ENCODE results near the gene ZBBX. TPM values are rescaled to one million over a fixed set of nuclear protein-coding genes. Genes with fewer than 3 reads are reported as not detected.

Gene ZBBX
- polyA plus RNA-seq, 1 of the 3 experiments (the other 2 are of a cell fraction): 0.18 TPM

GRCh38 chr3:167198949-167199600 lies 181.0 kb downstream of the ZBBX start:
- Histone ChIP-seq H3K4me2 (no peak overlapping the region), H3K27ac (ENCODE audit: low read depth in 2 of 2, low read length in 1 of 2) (no peak overlapping the region), H3K9me2 (no peaks in the 10 kb centered on the region), H3K9me3 (no peaks in the 10 kb centered on the region), H3K79me2 (ENCODE audit: insufficient read depth) (no peaks in the 10 kb centered on the region), H3K4me3 (ENCODE audit: low read depth in 2 of 2, low read length in 1 of 2) (no peak overlapping the region), H3K27me3 (ENCODE audit: insufficient read depth) (no peaks in the 10 kb centered on the region), H3K36me3 (replicated peaks in 1 of 2; ENCODE audit: control insufficient read depth in 1 of 2, insufficient read depth in 2 of 2, low read length in 1 of 2) (no peaks in the 10 kb centered on the region), H4K20me1 (ENCODE audit: insufficient read depth) (no peaks in the 10 kb centered on the region), H3F3A (replicated peaks; ENCODE audit: insufficient read depth) (no peaks in the 10 kb centered on the region), H2AFZ (ENCODE audit: low read depth) (no peak overlapping the region), H3K9ac (no peak overlapping the region), H3K4me1 (ENCODE audit: control insufficient read depth in 1 of 2, insufficient read depth in 2 of 2, low read depth in 1 of 2, low read length in 1 of 2) (no peaks in the 10 kb centered on the region)
- no peak for DNase-seq
- CTCF ChIA-PET: no interaction called here
- no peak for TF ChIP-seq REST (IDR thresholded peaks at IDR 0.05; ENCODE audit: low read depth, low read length)
- TF ChIP-seq FOSL2 (IDR thresholded peaks at IDR 0.05; ENCODE audit: borderline replicate concordance, low read depth): no peak
- no peak for TF ChIP-seq FOXM1 (IDR thresholded peaks at IDR 0.05; ENCODE audit: low read depth)
- TF ChIP-seq TCF12 (IDR thresholded peaks at IDR 0.05): no peak
- TF ChIP-seq NRF1 (IDR thresholded peaks at IDR 0.05; ENCODE audit: low read depth, low read length): no peak
- no peak for TF ChIP-seq RFX5 (IDR thresholded peaks at IDR 0.05; ENCODE audit: low read length)
- no peak for TF ChIP-seq MEF2A (IDR thresholded peaks at IDR 0.05; ENCODE audit: borderline replicate concordance, low read depth)
- no peak for TF ChIP-seq GATA2 (CRISPR knock-in tag; IDR thresholded peaks at IDR 0.05)
- no peak for TF ChIP-seq GABPA (IDR thresholded peaks at IDR 0.05; ENCODE audit: low read depth)
- no peak for TF ChIP-seq TEAD4 (IDR thresholded peaks at IDR 0.05; ENCODE audit: borderline replicate concordance, insufficient read depth)
- TF ChIP-seq MXI1 (IDR thresholded peaks at IDR 0.05; ENCODE audit: low read depth, low read length): no peak
- TF ChIP-seq PBX3 (IDR thresholded peaks at IDR 0.05): no peak
- TF ChIP-seq SIN3A (IDR thresholded peaks at IDR 0.05; ENCODE audit: borderline replicate concordance, low read depth, low read length): no peak
- no peak for TF ChIP-seq CHD2 (IDR thresholded peaks at IDR 0.05; ENCODE audit: low read length, partially characterized antibody)
- no peak for TF ChIP-seq RCOR1 (IDR thresholded peaks at IDR 0.05; ENCODE audit: low read length)
- no peak for TF ChIP-seq CTCF (IDR thresholded peaks at IDR 0.05)
- no peak for TF ChIP-seq EP300 (IDR thresholded peaks at IDR 0.05; ENCODE audit: borderline replicate concordance in 1 of 2, low read depth in 1 of 2, low read length in 1 of 2)
- TF ChIP-seq RXRA (IDR thresholded peaks at IDR 0.05; ENCODE audit: borderline replicate concordance, low read depth): no peak
- TF ChIP-seq TAF1 (IDR thresholded peaks at IDR 0.05; ENCODE audit: borderline replicate concordance, low read depth, low read length): no peak
- 5% methylated on average over 1 of the region's 1 CpG for WGBS (ENCODE audit: low lambda C conversion rate)
- POLR2A ChIA-PET: no interaction called here

Other genes starting within 250 kb of the ZBBX start
- not detected in 2 replicates for gene SERPINI2, start 93.7 kb upstream of the ZBBX start, polyA plus RNA-seq (2012; rRNA removed)